Right lobe of liver (tissue), 6 donors: Measurements from ENCODE around the gene TRAPPC3L. TPM values are rescaled to one million over a fixed set of nuclear protein-coding genes. Genes with fewer than 3 reads are reported as not detected.
A peak's percentile ranks its signal among the peaks of the same experiment; 100 is the strongest.

ENCODE experiments used
- ATAC-seq, 4 donors: fragments of 200-7000 bp; cut with Tn5 transposase; one replicate each; pipeline ENCODE4 v1.9.1; 2020; ENCODE audit warnings: mild to moderate bottlenecking in 4 of 4, moderate library complexity in 4 of 4
- DNase-seq, 3 donors: peaks; one replicate each; pipeline ENCODE4 v3.0.0-alpha.2; 2020
- H3K27ac ChIP-seq, 3 donors: fragments of 200-600 bp; one replicate each; pipeline ENCODE4 v1.8.0; 2022
- H3K27me3 ChIP-seq, 2 donors: fragments of 200-600 bp; one replicate each; pipeline ENCODE4 v1.8.0; 2022
- H3K36me3 ChIP-seq, 4 donors: fragments of 200-600 bp; sonication (generic) in 1 of 4; one replicate each; pipeline versions ENCODE4 v1.5.1 to v1.8.0; 2017 to 2022; ENCODE audit warnings: control low read depth in 1 of 4
- H3K4me1 ChIP-seq, 4 donors: fragments of 200-600 bp; sonication (generic) in 1 of 4; one replicate each; pipeline versions ENCODE4 v1.5.1 to v1.8.0; 2017 to 2022; ENCODE audit warnings: control low read depth in 1 of 4
- H3K4me3 ChIP-seq, 3 donors: fragments of 200-600 bp; one replicate each; pipeline ENCODE4 v1.8.0; 2022
- H3K9me3 ChIP-seq, 4 donors: fragments of 200-600 bp; sonication (generic) in 1 of 4; one replicate each; pipeline versions ENCODE4 v1.5.1 to v1.8.0; 2017 to 2022; ENCODE audit warnings: control low read depth in 1 of 4
- POLR2A ChIP-seq: fragments of 450-650 bp; IDR thresholded peaks from one replicate; pipeline ENCODE4 v1.6.1; 2017; ENCODE audit warnings: antibody characterized with exemption, mild to moderate bottlenecking
- WGBS: methylation state at CpG from one replicate; pipeline ENCODE4 v1.1.6; 2018; ENCODE audit warnings: low coverage, low lambda C conversion rate; ENCODE audit not compliant: insufficient coverage; ENCODE audit errors: missing lambda C conversion rate; 5-methylcytosine and 5-hydroxymethylcytosine counted together
- intact Hi-C, 2 donors: fragments of 100-400 bp; cut with DNase I; formaldehyde crosslinking; loops; one replicate each; pipeline versions ENCODE4 v1.11.2 to v1.14.1; 2022
- total RNA-seq, 6 experiments: library from RNA; depleted of rRNA in 2 of 6; stranded (reverse); fragments of >200 nt in 2 of 6; fragmentation: NEBNext Ultra II Directional in 3 of 6; extraction: Animal tissue kit (Norgen Biotek cat#: 25700) in 3 of 6; gene quantifications; one replicate each; pipeline versions ENCODE4 v1.1.0 to v1.2.4, GENCODE V29; 2016 to 2023
- TF ChIP-seq, protein P1 (sequence below), 4 donors: fragments of 200-600 bp in 3 of 4; fragments of 450-650 bp in 1 of 4; IDR thresholded peaks; one replicate each; pipeline versions ENCODE4 v1.5.1 to v1.8.0; 2016 to 2022; ENCODE audit warnings: antibody characterized with exemption in 4 of 4, mild to moderate bottlenecking in 2 of 4
- donor health status: DM: no; HTN: yes; CAD: no.
- donor health status: DM: no; HTN: no; CAD: no.
- donor health status: DM: no; HTN: no; CAD: no.
- donor health status: DM: no; HTN: yes; CAD: no.
- donor health status: DM: no; HTN: yes; CAD: no.

The TRAPPC3L gene
- total RNA-seq, 6 experiments from 2014 or later: 0.12 to 0.17 TPM; not detected in 4

DNA sequence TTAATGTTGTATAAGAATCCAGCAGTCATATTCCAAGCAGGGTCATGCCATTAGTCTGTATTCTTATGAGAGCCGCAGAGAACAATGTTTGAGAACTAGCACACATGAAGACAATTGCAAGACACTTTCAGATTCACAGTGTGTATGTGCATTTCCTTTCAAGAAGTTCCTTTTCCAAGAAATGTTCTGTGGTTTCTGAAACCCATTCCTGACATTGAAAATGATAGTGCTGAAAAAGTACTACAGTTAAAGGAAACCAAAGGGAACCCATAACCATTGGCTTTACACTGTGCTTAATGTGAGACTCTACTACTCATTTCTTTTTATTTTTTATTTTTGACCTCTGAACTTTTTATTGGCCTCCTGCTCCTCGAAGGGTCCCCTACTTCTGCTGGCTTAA lies 88.6 kb downstream of the TRAPPC3L start:
- TF ChIP-seq, protein P1, sequence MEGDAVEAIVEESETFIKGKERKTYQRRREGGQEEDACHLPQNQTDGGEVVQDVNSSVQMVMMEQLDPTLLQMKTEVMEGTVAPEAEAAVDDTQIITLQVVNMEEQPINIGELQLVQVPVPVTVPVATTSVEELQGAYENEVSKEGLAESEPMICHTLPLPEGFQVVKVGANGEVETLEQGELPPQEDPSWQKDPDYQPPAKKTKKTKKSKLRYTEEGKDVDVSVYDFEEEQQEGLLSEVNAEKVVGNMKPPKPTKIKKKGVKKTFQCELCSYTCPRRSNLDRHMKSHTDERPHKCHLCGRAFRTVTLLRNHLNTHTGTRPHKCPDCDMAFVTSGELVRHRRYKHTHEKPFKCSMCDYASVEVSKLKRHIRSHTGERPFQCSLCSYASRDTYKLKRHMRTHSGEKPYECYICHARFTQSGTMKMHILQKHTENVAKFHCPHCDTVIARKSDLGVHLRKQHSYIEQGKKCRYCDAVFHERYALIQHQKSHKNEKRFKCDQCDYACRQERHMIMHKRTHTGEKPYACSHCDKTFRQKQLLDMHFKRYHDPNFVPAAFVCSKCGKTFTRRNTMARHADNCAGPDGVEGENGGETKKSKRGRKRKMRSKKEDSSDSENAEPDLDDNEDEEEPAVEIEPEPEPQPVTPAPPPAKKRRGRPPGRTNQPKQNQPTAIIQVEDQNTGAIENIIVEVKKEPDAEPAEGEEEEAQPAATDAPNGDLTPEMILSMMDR (IDR thresholded peaks at IDR 0.05): no peak
- TF ChIP-seq POLR2A: no peak
- DNase-seq: no peak

DNA sequence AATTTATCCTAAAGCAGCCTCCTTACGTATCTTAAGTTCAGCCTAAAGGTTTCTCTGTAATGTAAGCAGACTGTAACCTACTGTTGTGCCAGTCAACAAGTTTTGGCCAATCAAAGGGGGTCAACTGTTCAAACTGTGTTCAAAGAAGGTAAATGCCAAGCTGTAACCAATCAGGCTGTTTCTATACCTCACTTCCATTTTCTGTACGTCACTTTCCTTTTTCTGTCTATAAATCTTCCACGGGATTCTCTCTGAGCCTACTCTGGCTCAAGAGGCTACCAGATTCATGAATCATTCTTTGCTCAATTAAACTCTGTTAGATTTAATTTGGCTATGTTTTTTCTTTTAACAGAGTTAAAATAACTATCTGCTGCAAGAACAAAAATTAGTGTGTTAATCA lies 89.4 kb downstream of the TRAPPC3L start:
- no peak overlapping the region for H3K4me3 ChIP-seq
- no peaks in the 10 kb centered on the region for H3K9me3 ChIP-seq
- intact Hi-C loops: no loop called here
- no peaks in the 10 kb centered on the region for H3K4me1 ChIP-seq
- no peaks in the 10 kb centered on the region for H3K36me3 ChIP-seq
- ATAC-seq: no peak
- DNase-seq: no peak
- H3K27me3 ChIP-seq: no peaks in the 10 kb centered on the region
- WGBS: 82% methylated on average over 3 of the region's 3 CpGs
- no peak overlapping the region for H3K27ac ChIP-seq
- no peak for TF ChIP-seq POLR2A
- TF ChIP-seq, protein P1 (IDR thresholded peaks at IDR 0.05): no peak

More for the DNA sequence above, 88.6 kb downstream of the TRAPPC3L start:
- H3K27ac ChIP-seq: no peak overlapping the region
- no peaks in the 10 kb centered on the region for H3K27me3 ChIP-seq
- no peak overlapping the region for H3K4me3 ChIP-seq
- H3K9me3 ChIP-seq: no peaks in the 10 kb centered on the region
- peaks cover 0 to 4% (median 0%) of the 10 kb centered on the region in 4 donors for H3K4me1 ChIP-seq
- intact Hi-C loops: no loop called here
- 56% methylated on average over 2 of the region's 2 CpGs for WGBS
- ATAC-seq: peak in 1 of 4 donors; percentile 37
- no peaks in the 10 kb centered on the region for H3K36me3 ChIP-seq

DNA sequence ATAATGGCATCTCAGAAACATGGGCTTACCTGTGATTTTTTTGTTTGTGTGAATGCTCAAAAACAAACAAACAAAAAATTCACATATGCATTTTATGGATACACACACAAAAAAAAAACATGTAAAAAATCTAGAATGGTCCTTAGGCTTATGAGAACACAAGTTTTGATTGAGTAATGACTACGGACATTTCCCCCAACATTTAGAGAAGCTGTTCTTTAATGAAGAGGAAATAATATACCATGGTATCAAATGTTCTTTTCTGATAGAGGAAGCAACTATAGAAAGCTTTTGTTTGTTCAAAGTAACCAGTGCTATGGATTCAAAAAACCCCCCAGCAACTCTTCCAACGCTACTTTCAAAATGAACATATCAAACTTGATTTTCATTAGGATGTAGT lies 93.0 kb downstream of the TRAPPC3L start:
- Histone ChIP-seq H3K27me3 (no peaks in the 10 kb centered on the region), H3K9me3 (no peaks in the 10 kb centered on the region), H3K36me3 (no peaks in the 10 kb centered on the region), H3K4me3 (no peak overlapping the region), H3K4me1 (no peaks in the 10 kb centered on the region), H3K27ac (no peak overlapping the region)
- DNase-seq (no peak), ATAC-seq (no peak)
- 77% methylated on average over 2 of the region's 2 CpGs for WGBS
- intact Hi-C loops: no loop called here
- TF ChIP-seq POLR2A: no peak
- TF ChIP-seq, protein P1 (IDR thresholded peaks at IDR 0.05): no peak

DNA sequence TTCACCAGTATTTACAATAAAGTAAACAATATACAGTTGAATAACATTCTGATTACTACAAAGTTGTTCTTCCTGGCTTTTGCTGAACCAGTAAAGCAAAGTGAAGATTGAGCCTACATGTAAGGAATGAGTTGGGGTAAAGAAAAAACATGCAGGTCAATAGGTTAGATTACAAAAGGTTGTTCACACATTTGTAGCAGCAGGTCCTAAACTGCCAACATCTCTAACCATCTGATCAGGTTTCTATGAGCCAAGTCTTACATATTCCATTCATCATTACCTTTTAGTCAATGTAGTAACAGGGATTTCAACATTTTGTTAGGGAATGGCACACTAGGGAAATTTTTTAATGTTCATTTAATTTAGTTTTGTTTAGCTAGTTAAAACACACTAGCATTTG lies 93.6 kb downstream of the TRAPPC3L start:
- TF ChIP-seq POLR2A: no peak
- TF ChIP-seq, protein P1 (IDR thresholded peaks at IDR 0.05): no peak
- Histone ChIP-seq H3K27ac (no peak overlapping the region), H3K36me3 (no peaks in the 10 kb centered on the region), H3K4me1 (no peaks in the 10 kb centered on the region), H3K9me3 (no peaks in the 10 kb centered on the region), H3K4me3 (no peak overlapping the region), H3K27me3 (no peaks in the 10 kb centered on the region)
- no peak for DNase-seq
- intact Hi-C loops: no loop called here
- ATAC-seq: no peak
